A375 (cell line): ENCODE measurements around the gene IL37. TPM values are rescaled to one million over a fixed set of nuclear protein-coding genes. Genes with fewer than 3 reads are reported as not detected.

Experiments used
- total RNA-seq: library from RNA; depleted of rRNA; stranded (reverse); fragments of >200 nt; shearing (Covaris generic); gene quantifications from 2 replicates; pipeline ENCODE4 v1.2.3, GENCODE V29; 2014; rRNA removed

Gene IL37
- 1.0 and 2.1 TPM in 2 replicates for total RNA-seq

GRCh38 chr2:112910865-112911264 lies at the start of gene IL37:
IL37 (plus strand) TSS chr2:112911165; CDS start chr2:112913013, 1,848 bp downstream.

Other genes starting within 250 kb of the IL37 start
- not detected in 2 replicates for gene NT5DC4, start 190.1 kb upstream of the IL37 start, total RNA-seq
- gene CKAP2L, start 146.6 kb upstream of the IL37 start, total RNA-seq: 14.0 and 17.8 TPM in 2 replicates
- gene IL1A, start 126.7 kb upstream of the IL37 start, total RNA-seq: 4.2 and 8.8 TPM in 2 replicates
- 11.6 and 13.3 TPM in 2 replicates for gene IL1B, start 74.4 kb upstream of the IL37 start, total RNA-seq
- not detected in 2 replicates for gene IL36G, start 66.8 kb downstream of the IL37 start, total RNA-seq
- gene IL36A, start 94.3 kb downstream of the IL37 start, total RNA-seq: not detected in 2 replicates
- not detected in 2 replicates for gene IL36B, start 141.7 kb downstream of the IL37 start, total RNA-seq
- not detected in 2 replicates for gene IL36RN, start 148.0 kb downstream of the IL37 start, total RNA-seq
- gene IL1F10, start 156.8 kb downstream of the IL37 start, total RNA-seq: not detected in 2 replicates
- not detected in 2 replicates for gene IL1RN, start 216.4 kb downstream of the IL37 start, total RNA-seq